ENCODE results near the gene ASPSCR1. TPM values are rescaled to one million over a fixed set of nuclear protein-coding genes. Genes with fewer than 3 reads are reported as not detected.

The ASPSCR1 gene
- total and polyA plus RNA-seq, 2 of the 8 experiments (the other 6 are each of a cell fraction or from before 2014, with no cell fraction given) = 33.3 to 43.7 TPM

GRCh38 chr17:82018152-82018988, 40.9 kb downstream of the ASPSCR1 start:
- FAIRE-seq (no peak), DNase-seq (ENCODE audit: low read depth in 1 of 2, low spot score in 2 of 2) (no peak)
- Histone ChIP-seq H3K9me3 (ENCODE audit: insufficient read depth in 2 of 2, low read depth in 1 of 2, low read length in 1 of 2) (no peaks in the 10 kb centered on the region), H3K18ac (ENCODE audit: extremely low read depth, low read length) (no peak overlapping the region), H3K4me2 (ENCODE audit: insufficient read depth in 1 of 2, low read depth in 2 of 2, low read length in 2 of 2) (no peak overlapping the region), H3K23ac (ENCODE audit: insufficient read length) (no peak overlapping the region), H3K27ac (ENCODE audit: low read depth, low read length) (no peak overlapping the region), H3K36me3 (ENCODE audit: control insufficient read depth in 2 of 4, insufficient read depth in 4 of 4, low read length in 3 of 4) (no peaks in the 10 kb centered on the region), H2AK5ac (ENCODE audit: low read depth, low read length) (no peak overlapping the region), H2BK120ac (replicated peaks; ENCODE audit: low read depth, low read length) (no peak overlapping the region), H3K79me2 (ENCODE audit: control insufficient read depth in 1 of 2, insufficient read depth in 2 of 2, low read length in 2 of 2) (peaks cover 0 to 12% of the 10 kb centered on the region in 2 experiments; a peak in 1 of 4 replicates), H4K91ac (replicated peaks; ENCODE audit: insufficient read length, low read length) (no peak overlapping the region), H4K20me1 (replicated peaks in 1 of 2; ENCODE audit: control insufficient read depth in 1 of 2, insufficient read depth in 2 of 2, low read length in 2 of 2) (peaks cover 9 to 18% of the 10 kb centered on the region in 2 experiments), H2AFZ (ENCODE audit: low read length) (no peak overlapping the region), H3K9ac (replicated peaks in 1 of 4; ENCODE audit: extremely low read depth in 1 of 4, low read depth in 3 of 4, low read length in 3 of 4) (no peak overlapping the region), H3K14ac (ENCODE audit: insufficient read length) (no peak overlapping the region), H3K27me3 (replicated peaks in 1 of 4; ENCODE audit: control insufficient read depth in 3 of 4, extremely low read depth in 1 of 4, insufficient read depth in 3 of 4, low read length in 3 of 4) (no peaks in the 10 kb centered on the region), H4K8ac (ENCODE audit: extremely low read depth, insufficient read depth, low read length) (peak overlapping the region; percentile 57; the same call in 1 of the 2 replicates), H3K4me1 (replicated peaks in 1 of 4; ENCODE audit: control insufficient read depth in 3 of 4, insufficient read depth in 4 of 4, low read length in 3 of 4) (peaks cover 0 to 10% (median 6%) of the 10 kb centered on the region in 4 experiments; a peak in 5 of 7 replicates), H3K4me3 (ENCODE audit: extremely low read depth in 1 of 4, insufficient read depth in 2 of 4, low read depth in 3 of 4, low read length in 4 of 4) (no peak overlapping the region), H2BK5ac (ENCODE audit: low read depth, low read length) (no peak overlapping the region), H2BK15ac (ENCODE audit: low read length) (no peak overlapping the region), H4K5ac (ENCODE audit: insufficient read length, low read depth, low read length) (no peak overlapping the region), H3K79me1 (ENCODE audit: low read depth, low read length) (peaks cover 4% of the 10 kb centered on the region; the same call in 1 of the 2 replicates), H3K4ac (replicated peaks; ENCODE audit: insufficient read length, low read depth, low read length) (no peak overlapping the region), H3K23me2 (ENCODE audit: low read depth, low read length) (peaks cover 7% of the 10 kb centered on the region; the same call in 1 of the 2 replicates), H3K56ac (replicated peaks; ENCODE audit: insufficient read length, low read depth, low read length) (no peak overlapping the region), H2BK12ac (ENCODE audit: low read depth, low read length) (no peak overlapping the region), H2BK20ac (ENCODE audit: low read length) (no peak overlapping the region)
- ChIA-PET CTCF (ENCODE audit: partially characterized antibody) (interaction anchor here (0.6 to 4.7 kb wide), 13 partner anchors 10 to 149 kb away, joined by 3 to 29 read pairs (median 5); partner anchors contain the start of genes NOTUM and RAC3), POLR2A (ENCODE audit: partially characterized antibody) (interaction anchor here (1.0 to 2.8 kb wide), 11 partner anchors 10 to 92 kb away, joined by 3 to 9 read pairs (median 5); no protein-coding TSS in a partner anchor)
- 91% methylated on average over 19 of the region's 19 CpGs; no CpG with 5 or more reads in 1 of the 2 experiments for WGBS, 2 experiments (ENCODE audit: extremely low coverage in 1 of 2, insufficient coverage in 1 of 2, insufficient read length in 1 of 2, insufficient replicate concordance in 2 of 2, low coverage in 1 of 2, low lambda C conversion rate in 2 of 2, missing lambda C conversion rate in 1 of 2)
- TF ChIP-seq EGR1 (IDR thresholded peaks at IDR 0.05; ENCODE audit: borderline replicate concordance, low read depth, low read length) = peak; percentile 64; the same call in 1 of the 2 replicates
- TF ChIP-seq SP2 (IDR thresholded peaks at IDR 0.05; ENCODE audit: low read length) = no peak
